Lung (tissue), 12 donors: ENCODE results near the gene CDH26. TPM values are rescaled to one million over a fixed set of nuclear protein-coding genes. Genes with fewer than 3 reads are reported as not detected.
A peak's percentile ranks its signal among the peaks of the same experiment; 100 is the strongest.

Experiments used
- ATAC-seq: fragments of 200-7000 bp; cut with Tn5 transposase; one replicate; pipeline ENCODE4 v1.9.1; 2020; ENCODE audit warnings: moderate number of reproducible peaks; ENCODE audit not compliant: insufficient read depth, low FRiP score
- DNase-seq, 3 donors: peaks; one replicate each; pipeline ENCODE4 v3.0.0-alpha.2; 2013 to 2017
- H3K27ac ChIP-seq, 2 donors: one replicate each; pipeline ENCODE4 v1.5.1; 2013; ENCODE audit warnings: mild to moderate bottlenecking in 2 of 2, moderate library complexity in 2 of 2, control low read depth in 1 of 2, inconsistent platforms in 1 of 2, low read depth in 1 of 2, low read length in 1 of 2
- H3K27me3 ChIP-seq, 3 donors: one replicate each; pipeline ENCODE4 v1.5.1; 2013; ENCODE audit warnings: low read length in 2 of 3; ENCODE audit not compliant: control insufficient read depth in 3 of 3, insufficient read depth in 3 of 3
- H3K36me3 ChIP-seq, 4 donors: one replicate each; pipeline ENCODE4 v1.5.1; 2013; ENCODE audit warnings: low read length in 4 of 4, mild to moderate bottlenecking in 1 of 4, moderate library complexity in 1 of 4; ENCODE audit not compliant: control insufficient read depth in 4 of 4, insufficient read depth in 4 of 4
- H3K4me1 ChIP-seq, 5 donors: one replicate each; pipeline ENCODE4 v1.5.1; 2013; ENCODE audit warnings: low read length in 5 of 5, mild to moderate bottlenecking in 2 of 5, moderate library complexity in 1 of 5; ENCODE audit not compliant: control insufficient read depth in 5 of 5, insufficient read depth in 5 of 5
- H3K4me3 ChIP-seq: one replicate; pipeline ENCODE4 v1.5.1; 2013; ENCODE audit warnings: mild to moderate bottlenecking, control low read depth, moderate library complexity
- H3K9ac ChIP-seq, 2 donors: one replicate each; pipeline ENCODE4 v1.5.1; 2013; ENCODE audit warnings: low read length in 2 of 2, control low read depth in 1 of 2; ENCODE audit not compliant: insufficient read depth in 1 of 2
- H3K9me3 ChIP-seq, 4 donors: one replicate each; pipeline ENCODE4 v1.5.1; 2013; ENCODE audit warnings: low read length in 3 of 4, mild to moderate bottlenecking in 1 of 4, moderate library complexity in 1 of 4; ENCODE audit not compliant: control insufficient read depth in 4 of 4, insufficient read depth in 3 of 4
- WGBS, 2 donors: extraction: QIAGEN DNeasy Blood & Tissue Kit; methylation state at CpG; one replicate each; pipeline ENCODE4 v1.1.7; 2013; 5-methylcytosine and 5-hydroxymethylcytosine counted together
- polyA plus RNA-seq, 2 donors: library from polyadenylated mRNA; stranded (reverse); fragments of 200-250 nt; gene quantifications; one replicate each; pipeline ENCODE4 v1.2.1, GENCODE V29; 2013
- total RNA-seq, 2 donors: library from RNA; depleted of rRNA in 1 of 2; stranded (reverse); fragments of >200 nt in 1 of 2; gene quantifications; one replicate each; pipeline ENCODE4 v1.2.1, GENCODE V29; 2014 to 2021
- TF ChIP-seq, protein P1 (sequence below): IDR thresholded peaks from 2 replicates; pipeline ENCODE4 v1.5.1; 2012; ENCODE audit warnings: mild to moderate bottlenecking; ENCODE audit errors: control extremely low read depth, extremely low read depth
- donor health status: control.
- donor health status: control.
- donor health status: Bipolar disorder and iron deficiency.
- donor health status: healthy.
- donor health status: DM: yes; HTN: yes; CAD: no.

CDH26 gene
- total and polyA plus RNA-seq, 4 donors, result 5.7 to 11.3 (median 7.8) TPM

GRCh38 chr20:60053818-60054190, 95.6 kb downstream of the CDH26 start:
- Histone ChIP-seq H3K9me3 (no peaks in the 10 kb centered on the region), H3K36me3 (no peaks in the 10 kb centered on the region), H3K9ac (no peak overlapping the region), H3K27me3 (peaks cover 0 to 8% (median 2%) of the 10 kb centered on the region in 3 donors), H3K4me3 (no peak overlapping the region), H3K4me1 (peaks cover 0 to 25% (median 10%) of the 10 kb centered on the region in 5 donors), H3K27ac (no peak overlapping the region)
- WGBS, 2 donors, result 74 to 85% methylated on average over 4 of the region's 4 CpGs
- TF ChIP-seq, protein P1, sequence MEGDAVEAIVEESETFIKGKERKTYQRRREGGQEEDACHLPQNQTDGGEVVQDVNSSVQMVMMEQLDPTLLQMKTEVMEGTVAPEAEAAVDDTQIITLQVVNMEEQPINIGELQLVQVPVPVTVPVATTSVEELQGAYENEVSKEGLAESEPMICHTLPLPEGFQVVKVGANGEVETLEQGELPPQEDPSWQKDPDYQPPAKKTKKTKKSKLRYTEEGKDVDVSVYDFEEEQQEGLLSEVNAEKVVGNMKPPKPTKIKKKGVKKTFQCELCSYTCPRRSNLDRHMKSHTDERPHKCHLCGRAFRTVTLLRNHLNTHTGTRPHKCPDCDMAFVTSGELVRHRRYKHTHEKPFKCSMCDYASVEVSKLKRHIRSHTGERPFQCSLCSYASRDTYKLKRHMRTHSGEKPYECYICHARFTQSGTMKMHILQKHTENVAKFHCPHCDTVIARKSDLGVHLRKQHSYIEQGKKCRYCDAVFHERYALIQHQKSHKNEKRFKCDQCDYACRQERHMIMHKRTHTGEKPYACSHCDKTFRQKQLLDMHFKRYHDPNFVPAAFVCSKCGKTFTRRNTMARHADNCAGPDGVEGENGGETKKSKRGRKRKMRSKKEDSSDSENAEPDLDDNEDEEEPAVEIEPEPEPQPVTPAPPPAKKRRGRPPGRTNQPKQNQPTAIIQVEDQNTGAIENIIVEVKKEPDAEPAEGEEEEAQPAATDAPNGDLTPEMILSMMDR, result no peak
- DNase-seq (no peak), ATAC-seq (no peak)

DNA sequence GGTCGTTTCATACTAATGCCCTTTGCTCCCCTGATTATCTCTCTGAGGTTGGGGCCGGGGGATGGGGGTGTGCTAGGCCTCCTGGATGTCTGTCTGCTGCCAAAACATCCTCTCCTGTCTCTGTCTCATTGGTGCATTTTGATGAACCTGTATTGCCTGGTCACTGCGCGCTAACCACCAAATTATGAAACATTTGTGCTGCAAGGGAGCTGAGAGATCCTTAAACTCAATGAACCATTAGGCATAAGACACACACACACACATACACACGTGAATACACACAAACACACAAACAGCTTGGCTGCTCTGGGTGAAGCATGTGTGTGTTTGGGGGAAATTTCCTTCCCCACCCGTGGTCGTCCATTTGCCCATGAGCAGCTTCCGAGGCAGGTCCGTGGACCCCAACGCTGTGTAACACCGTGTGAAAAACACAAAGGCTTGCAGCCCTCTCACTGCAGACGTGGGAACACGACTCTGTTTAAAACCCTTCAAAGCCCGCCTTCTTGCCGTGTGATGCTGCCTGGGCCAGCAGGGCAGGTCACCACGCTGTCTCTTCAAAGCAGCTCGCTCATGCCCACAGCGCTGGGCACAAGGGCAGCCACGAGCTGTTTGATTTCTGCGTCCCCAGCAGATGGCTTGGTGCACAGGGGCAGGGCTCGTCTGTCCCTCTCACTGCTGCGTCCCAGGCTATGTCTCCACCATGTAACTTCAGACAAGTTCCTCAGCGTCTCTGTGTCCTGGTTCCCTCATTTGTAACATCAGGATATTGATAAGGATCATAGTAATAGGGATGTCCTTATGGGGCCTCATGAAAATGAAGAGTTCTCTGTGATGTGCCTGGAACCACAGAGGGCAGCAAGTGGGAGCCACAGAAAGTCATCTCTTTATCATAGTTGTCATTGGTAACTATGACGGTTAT, 96.8 kb downstream of the CDH26 start:
- TF ChIP-seq, protein P1, result no peak
- Histone ChIP-seq H3K27me3 (peaks cover 0 to 8% (median 2%) of the 10 kb centered on the region in 3 donors), H3K9ac (no peak overlapping the region), H3K36me3 (no peaks in the 10 kb centered on the region), H3K4me3 (no peak overlapping the region), H3K9me3 (no peaks in the 10 kb centered on the region), H3K4me1 (peaks cover 0 to 27% (median 10%) of the 10 kb centered on the region in 5 donors), H3K27ac (peak overlapping the region in 1 of 2 donors; percentile 27)
- DNase-seq (no peak), ATAC-seq (no peak)
- WGBS, 2 donors, result 29 to 62% methylated on average over 24 of the region's 24 CpGs

GRCh38 chr20:60055740-60056139, 97.5 kb downstream of the CDH26 start:
- peak; percentile 31 for ATAC-seq
- H3K4me3 ChIP-seq, result no peak overlapping the region
- peak overlapping the region in 1 of 2 donors; percentile 47 for H3K27ac ChIP-seq
- TF ChIP-seq, protein P1, result no peak
- H3K9me3 ChIP-seq, result no peaks in the 10 kb centered on the region
- H3K9ac ChIP-seq, result no peak overlapping the region
- no peaks in the 10 kb centered on the region for H3K36me3 ChIP-seq
- DNase-seq, result no peak
- 28 to 49% methylated on average over 14 of the region's 14 CpGs for WGBS, 2 donors
- peaks cover 0 to 27% (median 10%) of the 10 kb centered on the region in 5 donors for H3K4me1 ChIP-seq
- peaks cover 0 to 8% (median under 1%) of the 10 kb centered on the region in 3 donors for H3K27me3 ChIP-seq
